CD14-positive monocyte (primary cell): ENCODE results near the gene BHLHE23. TPM values are rescaled to one million over a fixed set of nuclear protein-coding genes. Genes with fewer than 3 reads are reported as not detected.
A peak's percentile ranks its signal among the peaks of the same experiment; 100 is the strongest.

Experiments used
- DNase-seq, 3 donors: peaks; one replicate each; pipeline ENCODE4 v3.0.0-alpha.2; 2011 to 2022
- H2AFZ ChIP-seq: 2 replicates; pipeline ENCODE4 v1.6.0; 2012; ENCODE audit warnings: mild to moderate bottlenecking, low read depth, low read length, inconsistent platforms; ENCODE audit not compliant: insufficient read depth, poor library complexity, severe bottlenecking
- H3K27ac ChIP-seq, 2 donors: 1 replicate in 1 of 2; 2 replicates in 1 of 2; pipeline ENCODE4 v1.5.1; 2012 to 2013; ENCODE audit warnings: low read length in 2 of 2, control low read depth in 1 of 2, inconsistent platforms in 1 of 2, low read depth in 1 of 2, mild to moderate bottlenecking in 1 of 2
- H3K27me3 ChIP-seq, 2 donors: one replicate each; pipeline versions ENCODE4 v1.6.0 to v1.6.1; 2011 to 2013; ENCODE audit warnings: low read length in 2 of 2; ENCODE audit not compliant: control insufficient read depth in 2 of 2, insufficient read depth in 2 of 2
- H3K36me3 ChIP-seq, 2 donors: replicated peaks in 1 of 2; 1 replicate in 1 of 2; 2 replicates in 1 of 2; pipeline versions ENCODE4 v1.5.1 to v1.6.1; 2012 to 2013; ENCODE audit warnings: low read length in 2 of 2, control low read depth in 1 of 2, inconsistent platforms in 1 of 2, mild to moderate bottlenecking in 1 of 2; ENCODE audit not compliant: insufficient read depth in 2 of 2, control insufficient read depth in 1 of 2
- H3K4me1 ChIP-seq, 2 donors: 1 replicate in 1 of 2; 2 replicates in 1 of 2; pipeline versions ENCODE4 v1.5.1 to v1.6.1; 2012 to 2013; ENCODE audit warnings: low read length in 2 of 2, control low read depth in 1 of 2, inconsistent platforms in 1 of 2, mild to moderate bottlenecking in 1 of 2, moderate library complexity in 1 of 2; ENCODE audit not compliant: insufficient read depth in 2 of 2, control insufficient read depth in 1 of 2
- H3K4me2 ChIP-seq: replicated peaks from 2 replicates; pipeline ENCODE3; 2012; ENCODE audit warnings: low read length, moderate library complexity, mild to moderate bottlenecking; ENCODE audit not compliant: poor library complexity, severe bottlenecking; ENCODE audit errors: extremely low read depth
- H3K4me3 ChIP-seq, 3 experiments: fragments of 200-600 bp in 1 of 3; sonication (generic) in 1 of 3; replicated peaks in 1 of 3; 1 replicate in 2 of 3; 2 replicates in 1 of 3; pipeline ENCODE4 v1.5.1; 2011 to 2013; ENCODE audit warnings: low read length in 3 of 3, mild to moderate bottlenecking in 3 of 3, control low read depth in 2 of 3, low read depth in 2 of 3, inconsistent platforms in 1 of 3, moderate library complexity in 1 of 3
- H3K79me2 ChIP-seq: 2 replicates; pipeline ENCODE4 v1.6.0; 2012; ENCODE audit warnings: mild to moderate bottlenecking, control low read depth, inconsistent platforms, low read length, moderate library complexity; ENCODE audit not compliant: insufficient read depth
- H3K9ac ChIP-seq: 2 replicates; pipeline ENCODE4 v1.6.0; 2017; ENCODE audit warnings: low read length, mild to moderate bottlenecking; ENCODE audit not compliant: insufficient read depth, poor library complexity, severe bottlenecking
- H3K9me3 ChIP-seq, 2 donors: replicated peaks in 1 of 2; 1 replicate in 1 of 2; 2 replicates in 1 of 2; pipeline versions ENCODE4 v1.5.1 to v1.6.1; 2012 to 2013; ENCODE audit warnings: low read length in 2 of 2, control low read depth in 1 of 2; ENCODE audit not compliant: control insufficient read depth in 1 of 2, insufficient read depth in 1 of 2
- H4K20me1 ChIP-seq: 2 replicates; pipeline ENCODE4 v1.6.0; 2012; ENCODE audit warnings: mild to moderate bottlenecking, low read length, control low read depth, moderate library complexity; ENCODE audit not compliant: insufficient read depth
- H3K27ac Mint-ChIP-seq, 7 donors: one replicate each; pipeline ENCODE4 v1.8.0; 2020; ENCODE audit warnings: mild to moderate bottlenecking in 7 of 7, mixed read lengths in 7 of 7, moderate library complexity in 6 of 7, inconsistent platforms in 2 of 7
- H3K27me3 Mint-ChIP-seq, 3 donors: one replicate each; pipeline ENCODE4 v1.8.0; 2021 to 2022; ENCODE audit warnings: low read depth in 3 of 3, mild to moderate bottlenecking in 3 of 3, mixed read lengths in 3 of 3, moderate library complexity in 3 of 3, inconsistent platforms in 1 of 3
- H3K36me3 Mint-ChIP-seq, 2 donors: one replicate each; pipeline ENCODE4 v1.8.0; 2020; ENCODE audit warnings: mixed read lengths in 2 of 2, inconsistent platforms in 1 of 2, mild to moderate bottlenecking in 1 of 2
- H3K4me1 Mint-ChIP-seq: one replicate; pipeline ENCODE4 v1.8.0; 2020; ENCODE audit warnings: mild to moderate bottlenecking, mixed read lengths
- H3K4me3 Mint-ChIP-seq, 2 donors: one replicate each; pipeline ENCODE4 v1.8.0; 2020; ENCODE audit warnings: mild to moderate bottlenecking in 2 of 2, mixed read lengths in 2 of 2, moderate library complexity in 1 of 2
- H3K9me3 Mint-ChIP-seq, 7 donors: one replicate each; pipeline ENCODE4 v1.8.0; 2020 to 2022; ENCODE audit warnings: mixed read lengths in 7 of 7, mild to moderate bottlenecking in 6 of 7, moderate library complexity in 6 of 7, inconsistent platforms in 2 of 7
- WGBS: methylation state at CpG from one replicate; pipeline ENCODE4 v1.1.5; 2013; ENCODE audit warnings: missing lambda C conversion rate; ENCODE audit not compliant: insufficient coverage; 5-methylcytosine and 5-hydroxymethylcytosine counted together
- intact Hi-C, 2 donors: fragments of 100-400 bp; cut with micrococcal nuclease; formaldehyde crosslinking; loops; one replicate each; pipeline versions ENCODE4 v1.15.0 to v1.15.1; 2023
- polyA plus RNA-seq, 3 donors: library from polyadenylated mRNA; depleted of rRNA in 1 of 3; unstranded in 2 of 3; stranded (reverse) in 1 of 3; fragments of 300-500 nt in 2 of 3; fragments of >200 nt in 1 of 3; fragmentation: Illumina TruSeq in 2 of 3; gene quantifications; 1 replicate in 2 of 3; 2 replicates in 1 of 3; pipeline ENCODE4 v1.2.3, GENCODE V29; 2012 to 2021
- TF ChIP-seq, protein P1 (sequence below): fragments of 200-600 bp; IDR thresholded peaks from one replicate; pipeline ENCODE4 v1.8.0; 2022; ENCODE audit warnings: antibody characterized with exemption, mild to moderate bottlenecking

Gene BHLHE23
- polyA plus RNA-seq, 3 donors: not detected

DNA sequence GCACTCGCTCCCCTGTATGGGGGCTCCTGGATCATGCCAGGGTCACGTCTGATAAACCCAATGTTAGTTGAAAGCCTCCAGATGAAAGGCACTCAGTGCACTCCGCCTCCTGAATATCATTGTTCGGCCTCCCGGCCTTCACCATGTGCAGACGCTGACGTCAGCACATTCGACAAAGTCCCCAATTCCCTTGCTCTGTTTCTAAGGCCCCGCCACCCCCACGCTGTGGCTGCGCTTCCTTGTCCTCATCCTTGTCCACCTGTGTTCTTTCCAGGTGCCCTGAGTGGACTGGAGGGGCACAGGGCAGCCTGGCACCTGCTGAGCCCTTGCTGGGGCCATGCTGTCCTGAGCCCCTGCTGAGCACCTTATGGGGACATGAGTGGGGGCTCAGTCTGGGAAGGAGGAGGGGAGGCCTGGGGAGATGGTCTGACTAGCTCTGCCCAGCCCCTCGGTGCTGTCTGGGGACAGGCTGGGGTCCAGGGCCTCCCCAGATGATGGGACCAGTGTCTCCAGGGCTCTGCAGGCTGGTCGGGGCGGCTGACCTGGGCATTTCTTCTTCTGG is 9.8 kb upstream of the BHLHE23 start:
- peaks cover 11 to 31% (median 24%) of the 10 kb centered on the region in 7 donors for H3K9me3 Mint-ChIP-seq
- TF ChIP-seq, protein P1, sequence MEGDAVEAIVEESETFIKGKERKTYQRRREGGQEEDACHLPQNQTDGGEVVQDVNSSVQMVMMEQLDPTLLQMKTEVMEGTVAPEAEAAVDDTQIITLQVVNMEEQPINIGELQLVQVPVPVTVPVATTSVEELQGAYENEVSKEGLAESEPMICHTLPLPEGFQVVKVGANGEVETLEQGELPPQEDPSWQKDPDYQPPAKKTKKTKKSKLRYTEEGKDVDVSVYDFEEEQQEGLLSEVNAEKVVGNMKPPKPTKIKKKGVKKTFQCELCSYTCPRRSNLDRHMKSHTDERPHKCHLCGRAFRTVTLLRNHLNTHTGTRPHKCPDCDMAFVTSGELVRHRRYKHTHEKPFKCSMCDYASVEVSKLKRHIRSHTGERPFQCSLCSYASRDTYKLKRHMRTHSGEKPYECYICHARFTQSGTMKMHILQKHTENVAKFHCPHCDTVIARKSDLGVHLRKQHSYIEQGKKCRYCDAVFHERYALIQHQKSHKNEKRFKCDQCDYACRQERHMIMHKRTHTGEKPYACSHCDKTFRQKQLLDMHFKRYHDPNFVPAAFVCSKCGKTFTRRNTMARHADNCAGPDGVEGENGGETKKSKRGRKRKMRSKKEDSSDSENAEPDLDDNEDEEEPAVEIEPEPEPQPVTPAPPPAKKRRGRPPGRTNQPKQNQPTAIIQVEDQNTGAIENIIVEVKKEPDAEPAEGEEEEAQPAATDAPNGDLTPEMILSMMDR: no peak
- no peaks in the 10 kb centered on the region for H3K36me3 Mint-ChIP-seq
- Histone ChIP-seq H3K4me2 (no peak overlapping the region), H3K27me3 (peaks cover 18 to 50% of the 10 kb centered on the region in 2 donors), H3K4me3 (no peak overlapping the region), H3K36me3 (no peaks in the 10 kb centered on the region), H2AFZ (no peak overlapping the region), H3K79me2 (no peaks in the 10 kb centered on the region), H4K20me1 (no peaks in the 10 kb centered on the region), H3K9me3 (peaks cover 6 to 17% of the 10 kb centered on the region in 2 donors), H3K9ac (no peak overlapping the region), H3K4me1 (no peaks in the 10 kb centered on the region), H3K27ac (no peak overlapping the region)
- WGBS: 87% methylated on average over 14 of the region's 14 CpGs
- no peaks in the 10 kb centered on the region for H3K4me1 Mint-ChIP-seq
- H3K27me3 Mint-ChIP-seq: peaks cover 56 to 79% (median 62%) of the 10 kb centered on the region in 3 donors
- H3K27ac Mint-ChIP-seq: no peak overlapping the region
- no peak for DNase-seq
- intact Hi-C loops: no loop called here
- peak overlapping the region in 1 of 2 donors; percentile 58 for H3K4me3 Mint-ChIP-seq

DNA sequence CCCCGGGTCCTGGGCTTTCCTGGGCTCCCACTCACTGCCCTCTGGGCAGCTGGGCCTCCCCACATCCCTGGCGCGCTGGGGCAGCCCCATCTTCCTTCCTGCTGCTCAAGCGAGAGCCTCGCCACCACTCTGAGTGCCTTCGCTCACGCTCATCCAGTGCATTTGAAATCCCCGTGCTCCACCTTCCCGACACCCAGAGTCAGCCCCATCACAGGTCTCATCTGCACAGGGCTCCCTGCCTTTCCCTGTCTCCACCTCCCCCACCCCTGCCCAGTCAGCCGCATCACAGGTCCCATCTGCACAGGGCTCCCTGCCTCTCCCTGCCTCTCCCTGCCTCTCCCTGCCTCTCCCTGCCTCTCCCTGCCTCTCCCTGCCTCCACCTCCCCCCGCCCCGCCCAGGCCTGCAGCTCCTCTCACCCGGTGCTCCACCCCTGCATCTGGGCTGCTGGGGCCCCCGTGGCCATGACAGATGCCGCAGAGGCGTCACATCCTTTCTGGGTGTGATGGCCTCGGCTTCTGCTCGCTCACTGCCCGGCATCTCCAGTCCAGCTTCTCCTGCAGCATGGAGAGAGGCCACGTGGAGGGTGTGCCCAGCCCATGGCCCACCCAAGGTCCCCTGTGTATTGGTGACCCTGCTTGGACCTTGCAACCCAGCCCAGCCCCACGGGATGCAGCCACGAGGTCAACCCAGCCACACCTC is 9.0 kb upstream of the BHLHE23 start:
- H3K27ac Mint-ChIP-seq: no peak overlapping the region
- peaks cover 26 to 58% of the 10 kb centered on the region in 2 donors for H3K27me3 ChIP-seq
- no peaks in the 10 kb centered on the region for H3K36me3 Mint-ChIP-seq
- DNase-seq: no peak
- no peaks in the 10 kb centered on the region for H3K36me3 ChIP-seq
- no peak overlapping the region for H3K4me2 ChIP-seq
- peaks cover 11 to 33% (median 24%) of the 10 kb centered on the region in 7 donors for H3K9me3 Mint-ChIP-seq
- H3K9me3 ChIP-seq: peaks cover 6 to 17% of the 10 kb centered on the region in 2 donors
- H3K4me1 ChIP-seq: no peaks in the 10 kb centered on the region
- TF ChIP-seq, protein P1: no peak
- intact Hi-C loops: no loop called here
- H4K20me1 ChIP-seq: no peaks in the 10 kb centered on the region
- H2AFZ ChIP-seq: no peak overlapping the region
- no peaks in the 10 kb centered on the region for H3K79me2 ChIP-seq
- no peaks in the 10 kb centered on the region for H3K4me1 Mint-ChIP-seq
- H3K9ac ChIP-seq: no peak overlapping the region
- H3K4me3 ChIP-seq: no peak overlapping the region
- peak overlapping the region in 1 of 2 donors; percentile 61 for H3K4me3 Mint-ChIP-seq
- 68% methylated on average over 19 of the region's 22 CpGs for WGBS
- no peak overlapping the region for H3K27ac ChIP-seq
- peaks cover 54 to 82% (median 68%) of the 10 kb centered on the region in 3 donors for H3K27me3 Mint-ChIP-seq
